Myocyte (in vitro differentiated cells): ENCODE data around the gene IL6R. TPM values are rescaled to one million over a fixed set of nuclear protein-coding genes. Genes with fewer than 3 reads are reported as not detected.

ENCODE experiments used
- DNase-seq: peaks from one replicate; pipeline ENCODE4 v3.0.0-alpha.2; 2012; ENCODE audit warnings: low read depth
- total RNA-seq: library from RNA; depleted of rRNA; stranded (reverse); fragments of >200 nt; gene quantifications from 2 replicates; pipeline ENCODE4 v1.2.3, GENCODE V29; 2014

IL6R gene
- total RNA-seq, 1 donor from 2014 or later, result 5.4 TPM

DNA sequence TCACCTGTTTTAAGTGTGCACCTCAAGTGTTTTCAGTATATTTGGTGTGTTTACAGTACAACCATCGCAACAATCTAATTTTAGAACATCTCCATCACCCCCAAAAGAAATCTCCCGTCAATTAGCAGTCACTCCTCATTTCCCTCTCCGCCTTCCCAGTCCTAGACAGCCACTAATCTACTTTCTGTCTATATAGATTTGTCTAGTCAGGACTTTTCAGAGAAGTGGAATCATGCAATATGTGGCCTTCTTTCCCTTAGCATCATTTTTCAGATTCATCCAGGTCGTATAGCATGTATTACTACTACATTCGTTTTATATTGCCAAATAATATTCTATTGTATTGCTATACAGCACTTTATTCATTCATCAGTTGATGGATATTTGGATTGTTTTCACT is 98.8 kb downstream of the IL6R start:
- DNase-seq, result no peak

DNA sequence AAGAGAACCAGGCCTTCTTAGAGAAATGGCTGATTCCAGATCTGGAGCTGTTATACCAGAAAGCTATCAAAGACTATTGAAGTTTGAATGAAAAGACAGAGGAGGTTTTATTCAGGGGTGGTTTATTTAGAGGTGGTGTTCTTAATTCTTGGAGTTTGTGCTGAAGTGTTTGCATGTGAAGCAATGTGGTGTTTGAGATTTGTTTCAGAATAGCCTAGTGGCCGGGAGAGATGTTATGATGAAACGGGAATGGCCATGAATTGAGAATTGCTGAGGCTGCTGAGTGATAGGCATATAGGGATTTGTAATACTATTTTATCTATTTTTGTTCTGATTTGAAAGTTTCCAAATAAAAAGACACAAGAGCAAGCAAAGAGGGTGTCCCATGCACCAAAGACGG is 107.6 kb downstream of the IL6R start:
- DNase-seq, result no peak

- no peak for DNase-seq
These were observed 109.0 kb downstream of the IL6R start for GRCh38 chr1:154514066-154514553.

- no peak for DNase-seq
These were observed 112.5 kb downstream of the IL6R start for GRCh38 chr1:154517661-154518060.

Other genes starting within 250 kb of the IL6R start
- 819 and 978 TPM in 2 replicates for gene TPM3, start 213.2 kb upstream of the IL6R start, total RNA-seq
- not detected in 2 replicates for gene CFAP141, start 199.0 kb upstream of the IL6R start, total RNA-seq
- gene UBAP2L, start 184.4 kb upstream of the IL6R start, total RNA-seq, result 96.7 and 97.1 TPM in 2 replicates
- gene HAX1, start 132.7 kb upstream of the IL6R start, total RNA-seq, result 91.7 and 115 TPM in 2 replicates
- gene AQP10, start 84.2 kb upstream of the IL6R start, total RNA-seq, result not detected in 2 replicates
- 44.0 and 46.9 TPM in 2 replicates for gene ATP8B2, start 79.8 kb upstream of the IL6R start, total RNA-seq
- not detected in 2 replicates for gene TDRD10, start 96.9 kb downstream of the IL6R start, total RNA-seq
- not detected in 2 replicates for gene SHE, start 97.1 kb downstream of the IL6R start, total RNA-seq
- gene UBE2Q1, start 153.3 kb downstream of the IL6R start, total RNA-seq, result 35.7 and 37.0 TPM in 2 replicates
- gene CHRNB2, start 162.4 kb downstream of the IL6R start, total RNA-seq, result 0.11 and 0.16 TPM in 2 replicates
- gene ADAR, start 202.8 kb downstream of the IL6R start, total RNA-seq, result 42.4 and 48.1 TPM in 2 replicates